HFF-Myc (cell line): ENCODE data around the gene CTSW.

Experiments
- DNase-seq: peaks from one replicate; pipeline ENCODE4 v3.0.0-alpha.2; 2011; ENCODE audit warnings: low read depth; ENCODE audit errors: extremely low read depth
- H3K4me3 ChIP-seq: replicated peaks from 2 replicates; pipeline ENCODE4 v1.5.1; 2011; ENCODE audit warnings: low read depth, mild to moderate bottlenecking, control low read depth, low read length
- TF ChIP-seq, protein P1 (sequence below): IDR thresholded peaks from 2 replicates; pipeline ENCODE4 v1.5.1; 2012; ENCODE audit warnings: mild to moderate bottlenecking, low read depth, low read length, control low read depth; ENCODE audit errors: missing control alignments

The CTSW gene

DNA sequence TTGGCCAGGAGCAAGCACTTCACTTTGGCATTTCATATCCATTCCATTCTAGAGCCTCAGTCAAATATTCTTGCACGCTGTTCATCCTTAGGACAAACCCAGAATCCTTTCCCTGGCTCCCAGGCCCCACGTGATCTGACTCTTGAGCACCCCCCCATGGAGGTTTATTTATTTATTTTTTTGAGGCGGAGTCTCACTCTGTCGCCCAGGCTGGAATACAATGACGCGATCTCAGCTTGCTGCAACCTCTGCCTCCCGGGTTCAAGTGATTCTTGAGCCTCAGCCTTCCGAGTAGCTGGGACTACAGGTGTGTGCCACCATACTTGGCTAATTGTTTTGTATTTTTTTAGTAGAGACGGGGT, 52.9 kb downstream of the CTSW start:
- H3K4me3 ChIP-seq = no peak overlapping the region
- TF ChIP-seq, protein P1, sequence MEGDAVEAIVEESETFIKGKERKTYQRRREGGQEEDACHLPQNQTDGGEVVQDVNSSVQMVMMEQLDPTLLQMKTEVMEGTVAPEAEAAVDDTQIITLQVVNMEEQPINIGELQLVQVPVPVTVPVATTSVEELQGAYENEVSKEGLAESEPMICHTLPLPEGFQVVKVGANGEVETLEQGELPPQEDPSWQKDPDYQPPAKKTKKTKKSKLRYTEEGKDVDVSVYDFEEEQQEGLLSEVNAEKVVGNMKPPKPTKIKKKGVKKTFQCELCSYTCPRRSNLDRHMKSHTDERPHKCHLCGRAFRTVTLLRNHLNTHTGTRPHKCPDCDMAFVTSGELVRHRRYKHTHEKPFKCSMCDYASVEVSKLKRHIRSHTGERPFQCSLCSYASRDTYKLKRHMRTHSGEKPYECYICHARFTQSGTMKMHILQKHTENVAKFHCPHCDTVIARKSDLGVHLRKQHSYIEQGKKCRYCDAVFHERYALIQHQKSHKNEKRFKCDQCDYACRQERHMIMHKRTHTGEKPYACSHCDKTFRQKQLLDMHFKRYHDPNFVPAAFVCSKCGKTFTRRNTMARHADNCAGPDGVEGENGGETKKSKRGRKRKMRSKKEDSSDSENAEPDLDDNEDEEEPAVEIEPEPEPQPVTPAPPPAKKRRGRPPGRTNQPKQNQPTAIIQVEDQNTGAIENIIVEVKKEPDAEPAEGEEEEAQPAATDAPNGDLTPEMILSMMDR = no peak
- DNase-seq = no peak
